Stimulated activated naive CD8-positive, alpha-beta T cell treated with anti-CD3 and anti-CD28 coated beads, Interleukin-15, Interleukin-2, amounts not matched to agents 100 ng/mL and 50 ng/mL, for 24 hours (primary cell): ENCODE results near the gene TMEM198.
A peak's percentile ranks its signal among the peaks of the same experiment; 100 is the strongest.

ENCODE experiments used
- H3K27ac Mint-ChIP-seq: one replicate; pipeline ENCODE4 v1.8.0; 2021; ENCODE audit warnings: mild to moderate bottlenecking, mixed read lengths
- H3K27me3 Mint-ChIP-seq: one replicate; pipeline ENCODE4 v1.8.0; 2021; ENCODE audit warnings: mixed read lengths
- H3K36me3 Mint-ChIP-seq: one replicate; pipeline ENCODE4 v1.8.0; 2021; ENCODE audit warnings: low read depth, mixed read lengths
- H3K4me1 Mint-ChIP-seq: one replicate; pipeline ENCODE4 v1.8.0; 2021; ENCODE audit warnings: low read depth, mixed read lengths
- H3K4me3 Mint-ChIP-seq: one replicate; pipeline ENCODE4 v1.8.0; 2021; ENCODE audit warnings: mild to moderate bottlenecking, mixed read lengths
- H3K9me3 Mint-ChIP-seq: one replicate; pipeline ENCODE4 v1.8.0; 2021; ENCODE audit warnings: mixed read lengths

Gene TMEM198

GRCh38 chr2:219591091-219591490, 47.3 kb downstream of the TMEM198 start:
- Mint-ChIP-seq H3K4me3 (no peak overlapping the region), H3K27ac (no peak overlapping the region), H3K36me3 (no peaks in the 10 kb centered on the region), H3K27me3 (peaks cover 4% of the 10 kb centered on the region), H3K9me3 (no peaks in the 10 kb centered on the region), H3K4me1 (no peaks in the 10 kb centered on the region)

- H3K9me3 Mint-ChIP-seq, result no peaks in the 10 kb centered on the region
- H3K27ac Mint-ChIP-seq, result no peak overlapping the region
- no peaks in the 10 kb centered on the region for H3K36me3 Mint-ChIP-seq
- peaks cover 9% of the 10 kb centered on the region for H3K4me1 Mint-ChIP-seq
- no peak overlapping the region for H3K4me3 Mint-ChIP-seq
- H3K27me3 Mint-ChIP-seq, result peaks cover 4% of the 10 kb centered on the region
Observed at GRCh38 chr2:219592736-219593135, 48.9 kb downstream of the TMEM198 start.

GRCh38 chr2:219593154-219593553, 49.3 kb downstream of the TMEM198 start:
- Mint-ChIP-seq H3K9me3 (no peaks in the 10 kb centered on the region), H3K27me3 (peaks cover 4% of the 10 kb centered on the region), H3K36me3 (no peaks in the 10 kb centered on the region), H3K27ac (no peak overlapping the region), H3K4me1 (peaks cover 10% of the 10 kb centered on the region), H3K4me3 (no peak overlapping the region)

GRCh38 chr2:219595256-219595655, 51.4 kb downstream of the TMEM198 start:
- no peak overlapping the region for H3K4me3 Mint-ChIP-seq
- peaks cover 4% of the 10 kb centered on the region for H3K27me3 Mint-ChIP-seq
- no peak overlapping the region for H3K27ac Mint-ChIP-seq
- peaks cover 19% of the 10 kb centered on the region for H3K4me1 Mint-ChIP-seq
- H3K36me3 Mint-ChIP-seq, result peaks cover 4% of the 10 kb centered on the region
- no peaks in the 10 kb centered on the region for H3K9me3 Mint-ChIP-seq

GRCh38 chr2:219596954-219597551, 53.2 kb downstream of the TMEM198 start:
- H3K4me1 Mint-ChIP-seq, result peaks cover 19% of the 10 kb centered on the region
- H3K9me3 Mint-ChIP-seq, result no peaks in the 10 kb centered on the region
- peak overlapping the region; percentile 93 for H3K4me3 Mint-ChIP-seq
- peaks cover 13% of the 10 kb centered on the region for H3K36me3 Mint-ChIP-seq
- H3K27ac Mint-ChIP-seq, result peak overlapping the region; percentile 94
- H3K27me3 Mint-ChIP-seq, result peaks cover 4% of the 10 kb centered on the region

GRCh38 chr2:219597552-219598307, 53.9 kb downstream of the TMEM198 start, which contains the start of gene STK11IP:
Gene STK11IP, plus strand, starts transcription at chr2:219597857. Its CDS starts 263 bp downstream, at chr2:219598120.
- Mint-ChIP-seq H3K4me3 (peak within 1 kb of the TSS; percentile 93), H3K36me3 (peaks cover 15% of the 10 kb centered on the region), H3K27ac (peak within 1 kb of the TSS; percentile 94), H3K4me1 (peaks cover 19% of the 10 kb centered on the region), H3K27me3 (peaks cover 4% of the 10 kb centered on the region), H3K9me3 (no peaks in the 10 kb centered on the region)

- peak overlapping the region; percentile 93 for H3K4me3 Mint-ChIP-seq
- peaks cover 4% of the 10 kb centered on the region for H3K27me3 Mint-ChIP-seq
- no peaks in the 10 kb centered on the region for H3K9me3 Mint-ChIP-seq
- peaks cover 15% of the 10 kb centered on the region for H3K36me3 Mint-ChIP-seq
- peak overlapping the region; percentile 94 for H3K27ac Mint-ChIP-seq
- H3K4me1 Mint-ChIP-seq, result peaks cover 19% of the 10 kb centered on the region
Observed at GRCh38 chr2:219598308-219599078, 54.7 kb downstream of the TMEM198 start.
